ENCODE results near the gene ZNF624. TPM values are rescaled to one million over a fixed set of nuclear protein-coding genes. Genes with fewer than 3 reads are reported as not detected.
A peak's percentile ranks its signal among the peaks of the same experiment; 100 is the strongest.

ZNF624 gene
- polyA plus RNA-seq, 10 donors = 5.8 to 9.4 (median 7.3) TPM

GRCh38 chr17:16617481-16618060, 36.1 kb downstream of the ZNF624 start:
- DNase-seq = no peak

GRCh38 chr17:16599537-16599936, 54.1 kb downstream of the ZNF624 start:
- DNase-seq = no peak

DNA sequence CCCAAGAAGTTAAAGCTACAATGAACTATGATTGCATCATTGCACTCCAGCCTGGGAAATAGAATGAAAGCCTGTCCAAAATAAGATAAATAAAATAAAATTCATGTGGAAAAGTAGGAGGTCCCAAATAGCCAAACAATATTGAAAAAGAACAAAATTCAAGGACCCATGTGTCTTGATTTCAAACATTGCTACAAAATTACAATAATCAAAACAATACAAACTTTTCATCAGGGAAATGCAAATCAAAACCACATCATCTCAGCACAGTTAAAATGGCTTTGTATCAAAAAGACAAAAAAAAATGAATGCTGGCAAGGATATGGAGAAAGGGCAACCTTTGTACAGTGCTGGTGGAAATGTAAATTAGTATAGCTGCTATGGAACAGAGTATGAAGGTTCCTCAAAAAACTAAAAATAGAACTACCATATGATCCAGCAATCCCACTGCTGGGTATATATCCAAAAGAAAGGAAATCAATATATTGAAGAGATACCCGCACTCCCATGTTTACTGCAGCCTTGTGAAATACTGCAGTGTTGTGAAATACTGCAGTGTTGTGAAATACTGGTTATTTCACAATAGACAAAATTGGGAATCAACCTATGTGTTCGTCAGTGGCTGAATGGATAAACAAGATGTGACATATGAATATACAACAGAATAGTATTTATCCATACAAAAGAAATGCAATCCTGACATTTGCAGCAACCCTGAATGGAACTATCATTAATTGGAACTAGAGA, 60.1 kb downstream of the ZNF624 start:
- DNase-seq = no peak

- peak; percentile 84 to 96 (median 92) for DNase-seq
These were observed 64.3 kb downstream of the ZNF624 start for GRCh38 chr17:16589097-16589969.

DNA sequence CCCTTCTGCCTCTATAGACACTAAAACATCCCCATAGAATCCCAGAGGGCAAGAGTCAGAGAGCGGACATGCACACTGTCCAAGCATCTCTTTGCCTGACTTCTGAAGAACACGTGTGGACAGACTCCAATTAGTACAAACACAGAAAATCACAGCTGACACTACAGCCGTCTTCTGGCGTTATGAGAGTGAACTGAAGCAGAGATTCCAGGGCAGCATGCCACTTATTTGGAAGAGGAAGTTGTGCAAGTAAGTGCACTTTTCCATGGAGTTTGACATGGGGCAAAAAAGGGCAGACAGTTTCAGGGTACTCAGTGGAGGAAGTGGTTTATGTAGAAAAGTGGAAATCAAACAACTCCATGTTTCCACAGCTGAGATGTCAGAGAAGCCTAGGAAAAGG, 67.9 kb downstream of the ZNF624 start:
- peak in 1 of 3 donors; percentile 45 for DNase-seq

- peak; percentile 86 to 96 (median 94) for DNase-seq
These were observed 69.2 kb downstream of the ZNF624 start for GRCh38 chr17:16584273-16584995.

DNA sequence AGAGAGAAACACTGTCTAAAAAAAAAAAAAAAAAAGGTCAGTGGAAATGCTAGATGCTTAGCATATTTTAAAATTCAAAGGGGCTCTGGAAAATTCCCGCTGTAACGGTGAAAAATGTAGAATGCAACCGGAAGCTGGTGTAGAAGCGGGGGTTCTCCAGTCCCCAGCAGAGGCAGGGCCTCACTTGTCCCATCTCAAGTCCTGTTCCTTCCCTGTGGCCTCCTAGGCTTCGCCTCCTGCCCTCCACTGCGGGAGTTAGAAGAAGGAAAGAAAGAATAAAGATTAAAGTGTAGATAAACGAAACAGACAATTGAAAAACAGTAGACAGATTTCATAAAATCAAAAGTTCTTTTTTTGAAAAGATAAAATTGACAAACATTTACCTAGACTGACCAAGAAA, 69.9 kb downstream of the ZNF624 start:
- no peak for DNase-seq

- DNase-seq = no peak
These were observed 80.2 kb downstream of the ZNF624 start for GRCh38 chr17:16573466-16573865.

Other genes with a start within 250 kb of the ZNF624 start
- gene TRPV2, start 238.3 kb downstream of the ZNF624 start, polyA plus RNA-seq (ENCODE audit: insufficient read length in 10 of 10) = 1 to 10 TPM; 3.9 to 7.2 (median 5.8) TPM
- 1 to 10 TPM; 5.8 to 9.3 (median 6.7) TPM for gene LRRC75A, start 161.7 kb downstream of the ZNF624 start, polyA plus RNA-seq (ENCODE audit: insufficient read length in 10 of 10)
- gene ZNF287, start 84.6 kb downstream of the ZNF624 start, polyA plus RNA-seq (ENCODE audit: insufficient read length in 10 of 10) = 1 to 10 TPM; 4.4 to 6.6 (median 5.7) TPM
- gene CCDC144A, start 36.4 kb upstream of the ZNF624 start, polyA plus RNA-seq (ENCODE audit: insufficient read length in 10 of 10) = 1 to 10 TPM in 6 of 10 donors, under 1 TPM in 4; 0.54 to 5.6 (median 2.6) TPM